Measurements from ENCODE around the gene ELAVL1. TPM values are rescaled to one million over a fixed set of nuclear protein-coding genes. Genes with fewer than 3 reads are reported as not detected.

Gene ELAVL1
- polyA plus RNA-seq, 1 of the 3 experiments (the other 2 are of a cell fraction), result 49.6 TPM

DNA sequence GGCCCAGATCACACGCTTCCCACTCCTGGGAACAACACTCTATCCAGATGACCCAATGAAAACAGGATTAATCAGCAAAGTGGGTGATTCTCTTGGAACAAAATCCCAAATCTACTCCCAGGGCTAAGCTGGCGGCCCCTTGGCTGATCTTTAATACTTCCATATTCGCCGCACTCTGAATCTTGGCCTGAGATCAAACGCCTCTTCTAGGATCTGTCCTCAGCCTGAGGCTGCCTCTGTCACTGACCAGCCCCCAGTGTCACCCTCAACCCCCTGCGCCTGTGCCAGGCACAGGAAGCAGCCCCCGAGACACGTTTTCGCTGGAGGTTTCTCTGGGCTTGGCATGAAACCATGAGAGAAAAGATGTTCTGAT lies 77.1 kb downstream of the ELAVL1 start:
- Histone ChIP-seq H3K27me3 (ENCODE audit: insufficient read depth) (no peaks in the 10 kb centered on the region), H3K36me3 (replicated peaks in 1 of 2; ENCODE audit: control insufficient read depth in 1 of 2, insufficient read depth in 2 of 2, low read length in 1 of 2) (peaks cover 16 to 32% of the 10 kb centered on the region in 2 experiments), H3K4me2 (peak overlapping the region; percentile 90), H3K27ac (ENCODE audit: low read depth in 2 of 2, low read length in 1 of 2) (peak overlapping the region; percentile 91 to 99), H3K9me3 (no peaks in the 10 kb centered on the region), H4K20me1 (ENCODE audit: insufficient read depth) (peaks cover 18% of the 10 kb centered on the region), H3K9me2 (no peaks in the 10 kb centered on the region), H3F3A (replicated peaks; ENCODE audit: insufficient read depth) (peaks cover 37% of the 10 kb centered on the region), H3K79me2 (ENCODE audit: insufficient read depth) (peaks cover 9% of the 10 kb centered on the region; the same call in 1 of the 2 replicates), H3K4me3 (ENCODE audit: low read depth in 2 of 2, low read length in 1 of 2) (peak overlapping the region in 1 of 2 experiments; percentile 45; a peak in 1 of 4 replicates), H2AFZ (ENCODE audit: low read depth) (no peak overlapping the region), H3K9ac (peak overlapping the region; percentile 73), H3K4me1 (ENCODE audit: control insufficient read depth in 1 of 2, insufficient read depth in 2 of 2, low read depth in 1 of 2, low read length in 1 of 2) (peaks cover 38 to 48% of the 10 kb centered on the region in 2 experiments)
- POLR2A ChIA-PET, result interaction anchor here (1.1 to 1.6 kb wide), 3 partner anchors 8 to 15 kb away, joined by 3 to 15 read pairs (median 4); partner anchors contain the start of genes SNAPC2 and TIMM44
- no peak; the same call in 1 of the 2 replicates for TF ChIP-seq NFIC (IDR thresholded peaks at IDR 0.05; ENCODE audit: borderline replicate concordance)
- TF ChIP-seq MEF2A (IDR thresholded peaks at IDR 0.05; ENCODE audit: borderline replicate concordance, low read depth), result no peak
- no peak for TF ChIP-seq PBX3 (IDR thresholded peaks at IDR 0.05)
- no peak for TF ChIP-seq TCF12 (IDR thresholded peaks at IDR 0.05)
- TF ChIP-seq CHD2 (IDR thresholded peaks at IDR 0.05; ENCODE audit: low read length, partially characterized antibody), result peak; percentile 15
- no peak for TF ChIP-seq YY1 (IDR thresholded peaks at IDR 0.05; ENCODE audit: low read depth)
- no peak for TF ChIP-seq SMC3 (IDR thresholded peaks at IDR 0.05; ENCODE audit: low read depth, low read length)
- TF ChIP-seq NRF1 (IDR thresholded peaks at IDR 0.05; ENCODE audit: low read depth, low read length), result 0 out of 2 replicates have a peak, but pooled peaks have one; percentile 6
- TF ChIP-seq RCOR1 (IDR thresholded peaks at IDR 0.05; ENCODE audit: low read length), result no peak
- no peak for TF ChIP-seq REST (IDR thresholded peaks at IDR 0.05; ENCODE audit: low read depth, low read length)
- no peak for TF ChIP-seq EZH2phosphoT487 (IDR thresholded peaks at IDR 0.05; ENCODE audit: borderline replicate concordance, low read depth)
- TF ChIP-seq, protein P1, sequence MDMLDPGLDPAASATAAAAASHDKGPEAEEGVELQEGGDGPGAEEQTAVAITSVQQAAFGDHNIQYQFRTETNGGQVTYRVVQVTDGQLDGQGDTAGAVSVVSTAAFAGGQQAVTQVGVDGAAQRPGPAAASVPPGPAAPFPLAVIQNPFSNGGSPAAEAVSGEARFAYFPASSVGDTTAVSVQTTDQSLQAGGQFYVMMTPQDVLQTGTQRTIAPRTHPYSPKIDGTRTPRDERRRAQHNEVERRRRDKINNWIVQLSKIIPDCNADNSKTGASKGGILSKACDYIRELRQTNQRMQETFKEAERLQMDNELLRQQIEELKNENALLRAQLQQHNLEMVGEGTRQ (IDR thresholded peaks at IDR 0.05; ENCODE audit: borderline replicate concordance, low read depth, low read length), result no peak
- no peak; the same call in 1 of the 2 replicates for TF ChIP-seq MAX (IDR thresholded peaks at IDR 0.05; ENCODE audit: low read depth)
- no peak for TF ChIP-seq JUND (IDR thresholded peaks at IDR 0.05)
- 0 out of 4 replicates have a peak, but pooled peaks of 1 of the 2 experiments have one; percentile 8 for TF ChIP-seq EP300 (IDR thresholded peaks at IDR 0.05; ENCODE audit: borderline replicate concordance in 1 of 2, low read depth in 1 of 2, low read length in 1 of 2)
- TF ChIP-seq GABPA (IDR thresholded peaks at IDR 0.05; ENCODE audit: low read depth), result no peak
- peak; percentile 62; the same call in 1 of the 2 replicates for TF ChIP-seq MXI1 (IDR thresholded peaks at IDR 0.05; ENCODE audit: low read depth, low read length)
- TF ChIP-seq, protein P2, sequence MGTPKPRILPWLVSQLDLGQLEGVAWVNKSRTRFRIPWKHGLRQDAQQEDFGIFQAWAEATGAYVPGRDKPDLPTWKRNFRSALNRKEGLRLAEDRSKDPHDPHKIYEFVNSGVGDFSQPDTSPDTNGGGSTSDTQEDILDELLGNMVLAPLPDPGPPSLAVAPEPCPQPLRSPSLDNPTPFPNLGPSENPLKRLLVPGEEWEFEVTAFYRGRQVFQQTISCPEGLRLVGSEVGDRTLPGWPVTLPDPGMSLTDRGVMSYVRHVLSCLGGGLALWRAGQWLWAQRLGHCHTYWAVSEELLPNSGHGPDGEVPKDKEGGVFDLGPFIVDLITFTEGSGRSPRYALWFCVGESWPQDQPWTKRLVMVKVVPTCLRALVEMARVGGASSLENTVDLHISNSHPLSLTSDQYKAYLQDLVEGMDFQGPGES (IDR thresholded peaks at IDR 0.05; ENCODE audit: low read depth, low read length), result no peak
- 0 out of 2 replicates have a peak, but pooled peaks have one; percentile 38 for TF ChIP-seq GATA2 (CRISPR knock-in tag; IDR thresholded peaks at IDR 0.05)
- no peak for TF ChIP-seq FOSL2 (IDR thresholded peaks at IDR 0.05; ENCODE audit: borderline replicate concordance, low read depth)
- no peak for TF ChIP-seq USF1 (IDR thresholded peaks at IDR 0.05; ENCODE audit: borderline replicate concordance, low read depth)
- CTCF ChIA-PET, result interaction anchor here (0.9 to 6.7 kb wide), 6 partner anchors 9 to 74 kb away, joined by 3 to 69 read pairs (median 15); partner anchors contain the start of genes SNAPC2 and TIMM44
- DNase-seq, result peak; percentile 72
- WGBS (ENCODE audit: low lambda C conversion rate), result 24% methylated on average over 9 of the region's 9 CpGs

Data from SK-N-SH (cell line).